ENCODE measurements around the gene LEKR1. TPM values are rescaled to one million over a fixed set of nuclear protein-coding genes. Genes with fewer than 3 reads are reported as not detected.

The LEKR1 gene
- total and polyA plus RNA-seq, 3 experiments from 2014 or later = 0.55 to 0.64 (median 0.56) TPM

DNA sequence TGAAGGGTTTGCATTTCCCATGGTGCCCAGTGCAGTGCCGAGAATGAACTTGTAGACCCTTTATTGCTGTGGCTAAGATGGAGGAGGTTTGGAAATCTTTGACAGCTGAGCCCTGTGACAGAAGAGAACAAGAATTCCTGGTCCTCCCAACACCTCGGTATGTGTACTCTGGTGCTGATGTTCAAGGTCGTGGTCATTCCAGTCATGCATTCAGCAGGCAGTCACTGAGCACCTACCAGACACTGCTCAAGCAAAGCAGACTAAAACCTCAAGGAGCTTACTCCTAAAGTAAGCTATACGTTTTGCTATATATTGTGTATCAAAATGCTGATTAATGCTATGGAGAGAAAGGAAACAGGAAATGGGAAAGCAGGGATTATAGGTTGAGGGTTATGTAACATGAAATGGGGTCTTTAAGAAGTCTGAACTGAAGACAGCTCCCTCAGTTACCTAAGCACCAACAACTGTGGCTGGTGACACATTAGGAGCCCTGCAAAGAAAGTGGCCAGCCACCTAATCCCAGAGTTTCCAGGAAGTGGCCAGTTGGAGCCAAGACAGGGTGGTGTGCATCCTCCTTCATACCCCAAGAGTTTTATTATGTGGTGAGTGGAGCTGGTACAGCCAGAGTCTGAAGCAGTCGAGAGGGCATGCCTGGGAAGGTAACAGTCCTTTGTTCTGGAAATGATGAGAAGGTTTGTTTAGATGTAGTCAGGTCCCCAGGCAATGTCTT is 268.8 kb downstream of the LEKR1 start:
- Mint-ChIP-seq H3K27me3 (peaks cover 2 to 5% of the 10 kb centered on the region in 2 donors), H3K4me1 (peaks cover 9 to 18% (median 15%) of the 10 kb centered on the region in 3 donors), H3K4me3 (no peak overlapping the region), H3K36me3 (peaks cover 0 to 7% (median 2%) of the 10 kb centered on the region in 3 donors), H3K9me3 (no peaks in the 10 kb centered on the region), H3K27ac (peak overlapping the region in 3 of 8 donors; percentile 2 to 58 (median 4))
- Histone ChIP-seq H3K27me3 (ENCODE audit: insufficient read depth, low read length, poor library complexity, severe bottlenecking) (no peaks in the 10 kb centered on the region), H3K9me3 (ENCODE audit: low read length) (no peaks in the 10 kb centered on the region), H3K36me3 (ENCODE audit: insufficient read depth, low read length) (no peaks in the 10 kb centered on the region), H3K27ac (ENCODE audit: low read depth, low read length) (no peak overlapping the region), H3K4me3 (ENCODE audit: low read length) (no peak overlapping the region), H3K4me1 (ENCODE audit: insufficient read depth, low read length) (peaks cover 4% of the 10 kb centered on the region)
- DNase-seq = no peak
- POLR2A ChIA-PET = no interaction called here
- CTCF ChIA-PET = interaction anchor here (1.0 to 1.8 kb wide), 3 partner anchors 13 to 43 kb away, joined by 3 to 5 read pairs (median 3); no protein-coding TSS in a partner anchor

Other genes with a start within 250 kb of the LEKR1 start
- gene TIPARP, start 151.8 kb upstream of the LEKR1 start, total RNA-seq = 10 to 100 TPM; 36.0 to 37.0 TPM
- gene TIPARP, start 151.8 kb upstream of the LEKR1 start, polyA plus RNA-seq = 19.8 TPM

Measured in CD8-positive, alpha-beta memory T cell (primary cell).